HepG2 (cell line): ENCODE measurements around the gene ZC3H12A. TPM values are rescaled to one million over a fixed set of nuclear protein-coding genes. Genes with fewer than 3 reads are reported as not detected.

Experiments
- ATAC-seq: fragments of 200-7000 bp; cut with Tn5 transposase; 3 replicates; pipeline ENCODE4 v1.9.1; 2020; ENCODE audit warnings: mild to moderate bottlenecking, moderate library complexity
- BruUV-seq: library from RNA; stranded (reverse); fragments of 400-500 nt; replicated peaks from 2 replicates; lab custom pipeline; 2021; lab: Mats Ljungman, UMichigan
- CTCF ChIA-PET: fragments of 300-600 bp; formaldehyde crosslinking; extraction: SDS; loops from one replicate; lab custom pipeline; 2021; ENCODE audit warnings: low total read pairs, inconsistent platforms, low intra/inter-chr PET ratio; lab: Yijun Ruan, JAX
- POLR2A ChIA-PET: fragments of 350-600 bp; sonication (Branson Sonifier 250); formaldehyde crosslinking; loops from one replicate; lab custom pipeline; 2020; ENCODE audit warnings: antibody characterized with exemption, inconsistent platforms; lab: Yijun Ruan, JAX
- DNase-seq: peaks from one replicate; pipeline ENCODE4 v3.0.0-alpha.2; 2015; ENCODE audit warnings: low spot score
- FAIRE-seq: peaks from 3 replicates; lab custom pipeline; 2011; peaks lifted over from hg19 to GRCh38; lab: Jason Lieb, UNC
- H2AFZ ChIP-seq: one replicate; pipeline ENCODE4 v1.6.1; 2011; ENCODE audit warnings: low read length, inconsistent platforms
- H3K27ac ChIP-seq: fragments of 300-600 bp; 3 replicates; pipeline ENCODE4 v1.8.0; 2011; ENCODE audit warnings: mixed run types, mild to moderate bottlenecking, mixed read lengths, low read length, inconsistent platforms; ENCODE audit not compliant: insufficient read depth; ENCODE audit errors: extremely low read length
- H3K27me3 ChIP-seq, 2 experiments: fragments of 200-600 bp in 1 of 2; 2 replicates in 1 of 2; 3 replicates in 1 of 2; pipeline versions ENCODE4 v1.6.0 to v1.8.0; 2011; ENCODE audit warnings: low read length in 2 of 2, mild to moderate bottlenecking in 2 of 2, moderate library complexity in 2 of 2, inconsistent platforms in 1 of 2; ENCODE audit not compliant: insufficient read depth in 2 of 2, control insufficient read depth in 1 of 2
- H3K36me3 ChIP-seq, 2 experiments: fragments of 200-600 bp in 1 of 2; replicated peaks in 1 of 2; 2 replicates in 1 of 2; 3 replicates in 1 of 2; pipeline versions ENCODE4 v1.5.1 to v1.8.0; 2011; ENCODE audit warnings: low read length in 2 of 2, inconsistent platforms in 1 of 2; ENCODE audit not compliant: insufficient read depth in 2 of 2, control insufficient read depth in 1 of 2
- H3K4me1 ChIP-seq: 2 replicates; pipeline ENCODE4 v1.5.1; 2012; ENCODE audit warnings: low read length, inconsistent platforms; ENCODE audit not compliant: insufficient read depth
- H3K4me2 ChIP-seq: 2 replicates; pipeline ENCODE4 v1.6.0; 2011; ENCODE audit warnings: low read depth, low read length, inconsistent platforms
- H3K4me3 ChIP-seq, 3 experiments: fragments of 200-600 bp in 1 of 3; sonication (generic), shearing (Covaris generic) in 1 of 3; replicated peaks in 1 of 3; 2 replicates each; pipeline ENCODE4 v1.5.1; 2011 to 2016; ENCODE audit warnings: low read length in 3 of 3, inconsistent platforms in 2 of 3, low read depth in 2 of 3, mild to moderate bottlenecking in 2 of 3, control low read depth in 1 of 3, mixed read lengths in 1 of 3; ENCODE audit not compliant: insufficient read depth in 1 of 3
- H3K79me2 ChIP-seq: one replicate; pipeline ENCODE4 v1.6.1; 2011; ENCODE audit warnings: low read length, inconsistent platforms; ENCODE audit not compliant: insufficient read depth
- H3K9ac ChIP-seq: 2 replicates; pipeline ENCODE4 v1.6.0; 2011; ENCODE audit warnings: mild to moderate bottlenecking, low read depth, low read length, inconsistent platforms; ENCODE audit not compliant: insufficient read depth
- H3K9me3 ChIP-seq: 2 replicates; pipeline ENCODE4 v1.5.1; 2012; ENCODE audit warnings: mild to moderate bottlenecking, low read length
- H4K20me1 ChIP-seq: 2 replicates; pipeline ENCODE4 v1.6.0; 2011; ENCODE audit warnings: inconsistent platforms, mild to moderate bottlenecking, low read length, moderate library complexity; ENCODE audit not compliant: insufficient read depth
- CTCF ChIP-seq: sonication (generic); formaldehyde crosslinking; IDR thresholded peaks from 2 replicates; pipeline ENCODE4 v1.5.0; 2020; ENCODE audit warnings: mild to moderate bottlenecking, missing genetic modification reagents, moderate library complexity
- EED ChIP-seq: sonication (generic); formaldehyde crosslinking; IDR thresholded peaks from 2 replicates; pipeline ENCODE4 v1.5.0; 2020; ENCODE audit warnings: mild to moderate bottlenecking, missing genetic modification reagents
- HNRNPK ChIP-seq: fragments of 200-400 bp; formaldehyde crosslinking; IDR thresholded peaks from 2 replicates; pipeline ENCODE4 v1.6.1; 2018; ENCODE audit warnings: low read length, low read depth, moderate library complexity, mild to moderate bottlenecking; ENCODE audit not compliant: poor library complexity, severe bottlenecking
- HNRNPUL1 ChIP-seq: fragments of 200-400 bp; formaldehyde crosslinking; IDR thresholded peaks from 2 replicates; pipeline ENCODE4 v1.6.1; 2017; ENCODE audit warnings: low read depth, mild to moderate bottlenecking, low read length, moderate library complexity
- NFE2L1 ChIP-seq: sonication (generic); formaldehyde crosslinking; IDR thresholded peaks from 2 replicates; pipeline ENCODE4 v1.4.0; 2020; ENCODE audit warnings: missing genetic modification reagents, mild to moderate bottlenecking, borderline replicate concordance
- NFIB ChIP-seq: sonication (generic); formaldehyde crosslinking; IDR thresholded peaks from 2 replicates; pipeline ENCODE4 v1.9.0; 2021; ENCODE audit warnings: missing genetic modification reagents, mild to moderate bottlenecking, borderline replicate concordance
- SAP130 ChIP-seq: IDR thresholded peaks from 2 replicates; pipeline ENCODE4 v1.6.1; 2016; ENCODE audit warnings: low read depth
- SP1 ChIP-seq, 2 experiments: fragments of 450-650 bp in 1 of 2; sonication (generic) in 1 of 2; formaldehyde crosslinking in 1 of 2; IDR thresholded peaks; 2 replicates each; pipeline versions ENCODE4 v1.4.0 to v1.6.1; 2016 to 2020; ENCODE audit warnings: missing genetic modification reagents in 1 of 2
- WIZ ChIP-seq: sonication (generic); formaldehyde crosslinking; IDR thresholded peaks from 2 replicates; pipeline ENCODE4 v1.5.1; 2020; ENCODE audit warnings: mild to moderate bottlenecking, missing genetic modification reagents
- XRCC5 ChIP-seq: fragments of 200-400 bp; formaldehyde crosslinking; optimal IDR thresholded peaks from 2 replicates; pipeline ENCODE3; 2017; ENCODE audit warnings: mild to moderate bottlenecking, low read length
- ZNF142 ChIP-seq: sonication (generic); formaldehyde crosslinking; IDR thresholded peaks from 2 replicates; pipeline ENCODE4 v1.4.0; 2020; ENCODE audit warnings: missing genetic modification reagents
- ZNF20 ChIP-seq: sonication (generic); formaldehyde crosslinking; IDR thresholded peaks from 2 replicates; pipeline ENCODE4 v1.4.0; 2020; ENCODE audit warnings: mild to moderate bottlenecking, moderate library complexity, missing genetic modification reagents
- ZNF629 ChIP-seq: sonication (generic); formaldehyde crosslinking; conservative IDR thresholded peaks from 2 replicates; pipeline ENCODE4 v1.5.0; 2020; ENCODE audit warnings: missing genetic modification reagents
- ZNF776 ChIP-seq: sonication (generic); formaldehyde crosslinking; IDR thresholded peaks from 2 replicates; pipeline ENCODE4 v1.4.0; 2020; ENCODE audit warnings: mild to moderate bottlenecking, missing genetic modification reagents
- WGBS: methylation state at CpG from one replicate; pipeline ENCODE4 v1.1.6; 2017; ENCODE audit warnings: low lambda C conversion rate; 5-methylcytosine and 5-hydroxymethylcytosine counted together
- in situ Hi-C: cut with HindIII; loops from 2 replicates; pipeline ENCODE4 v1.10.0; 2017; ENCODE audit warnings: low pct_unique_long_range_greater_than_20kb; ENCODE audit not compliant: extremely low pct_ligation_motif_present
- intact Hi-C: fragments of 100-400 bp; cut with micrococcal nuclease; formaldehyde crosslinking; loops from one replicate; pipeline ENCODE4 v1.10.0; 2022; ENCODE audit not compliant: unreplicated experiment
- polyA plus RNA-seq, 8 experiments: library from polyadenylated mRNA; depleted of rRNA in 3 of 8; stranded (reverse) in 7 of 8; unstranded in 1 of 8; fragments of >200 nt; fragmentation: Illumina TruSeq in 4 of 8; extraction: Trizol in 4 of 8; gene quantifications; 2 replicates each; pipeline versions ENCODE4 v1.2.1 to v1.2.3, GENCODE V29; 2011 to 2016; ENCODE audit warnings: low read depth in 4 of 8, missing spikeins in 1 of 8, mixed read lengths in 1 of 8; ENCODE audit not compliant: insufficient read depth in 1 of 8
- total RNA-seq, 5 experiments: library from RNA; depleted of rRNA; stranded (reverse); fragments of >200 nt; fragmentation: Illumina TruSeq; extraction: Trizol; gene quantifications; 2 replicates each; pipeline ENCODE4 v1.2.3, GENCODE V29; 2016; ENCODE audit warnings: low read depth in 1 of 5
- TF ChIP-seq, protein P1 (sequence below): sonication (generic); formaldehyde crosslinking; conservative IDR thresholded peaks from 2 replicates; pipeline ENCODE4 v1.4.0; 2020; ENCODE audit warnings: missing genetic modification reagents

Gene ZC3H12A
- total and polyA plus RNA-seq, 2 of the 13 experiments (the other 11 are each of a cell fraction or from before 2014, with no cell fraction given), result 6.8 to 13.3 TPM

DNA sequence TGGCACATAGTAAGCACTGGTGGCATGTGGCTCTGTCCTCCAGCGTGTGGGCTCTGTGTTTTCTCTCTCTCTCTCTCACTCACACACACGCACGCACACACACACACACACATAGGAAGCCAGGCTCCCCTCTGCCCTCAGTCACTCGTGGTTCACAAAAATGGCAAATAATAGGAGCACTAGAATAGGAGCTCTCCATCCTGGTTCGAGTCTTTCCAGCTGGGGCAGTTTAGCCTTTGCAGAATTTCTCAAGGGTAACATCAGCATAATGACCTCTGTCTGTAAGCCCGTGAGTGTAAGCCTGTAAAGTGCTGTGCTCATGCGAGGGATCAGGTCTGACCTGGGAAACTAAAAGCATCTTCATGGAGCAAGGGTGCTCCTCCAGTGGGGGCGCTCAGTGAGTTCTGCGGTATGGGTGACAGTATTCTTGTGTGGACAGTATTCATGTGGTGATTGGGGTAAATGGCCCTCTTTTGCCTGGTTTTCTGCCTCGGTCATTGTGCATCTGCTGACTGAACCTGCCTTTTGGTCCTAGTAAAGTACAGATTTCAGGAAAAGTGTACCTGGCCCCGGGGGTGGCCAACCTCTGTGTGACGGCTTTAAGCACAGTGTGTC lies 842 bp upstream of the ZC3H12A start:
- Histone ChIP-seq H2AFZ (no peak overlapping the region), H3K9ac (peak overlapping the region; percentile 67), H3K4me2 (peak overlapping the region; percentile 97), H3K4me1 (peaks cover 75% of the 10 kb centered on the region), H3K27ac (peak overlapping the region; percentile 25), H3K27me3 (no peaks in the 10 kb centered on the region; a peak in 1 of 5 replicates), H3K9me3 (no peaks in the 10 kb centered on the region), H3K4me3 (peak overlapping the region; percentile 51 to 85 (median 70)), H3K36me3 (no peaks in the 10 kb centered on the region; a peak in 2 of 5 replicates), H3K79me2 (peaks cover 39% of the 10 kb centered on the region), H4K20me1 (peaks cover 17% of the 10 kb centered on the region; the same call in 1 of the 2 replicates)
- in situ Hi-C loops, result no loop called here
- no peak for DNase-seq
- WGBS, result 15% methylated on average over 10 of the region's 12 CpGs
- no peak for FAIRE-seq
- intact Hi-C loops, result loop anchor here (10.0 kb wide), 1 partner anchor 221 kb away; the partner anchor contains the start of gene CDCA8
- POLR2A ChIA-PET, result interaction anchor here (0.5 to 6.1 kb wide), 11 partner anchors 9 to 1010 kb away, joined by 3 to 57 read pairs (median 6); partner anchors contain the start of genes MEAF6 and MRPS15
- CTCF ChIA-PET, result no interaction called here
- peak; percentile 15 for ATAC-seq
- TSS peak; percentile 57 for BruUV-seq
- TF ChIP-seq ZNF776 (CRISPR knock-in tag) (no peak), WIZ (CRISPR knock-in tag) (no peak), NFE2L1 (CRISPR knock-in tag) (no peak), HNRNPUL1 (no peak), NFIB (no peak), XRCC5 (peak; percentile 6), EED (no peak), CTCF (CRISPR knock-in tag) (0 out of 2 replicates have a peak, but pooled peaks have one; percentile 22), SAP130 (CRISPR knock-in tag) (no peak), SP1 (IDR thresholded peaks at IDR 0.05) (no peak), SP1 (CRISPR knock-in tag; IDR thresholded peaks at IDR 0.05) (no peak), ZNF142 (no peak), ZNF20 (no peak), HNRNPK (no peak), ZNF629 (CRISPR knock-in tag) (no peak; the same call in 1 of the 2 replicates)
- TF ChIP-seq, protein P1, sequence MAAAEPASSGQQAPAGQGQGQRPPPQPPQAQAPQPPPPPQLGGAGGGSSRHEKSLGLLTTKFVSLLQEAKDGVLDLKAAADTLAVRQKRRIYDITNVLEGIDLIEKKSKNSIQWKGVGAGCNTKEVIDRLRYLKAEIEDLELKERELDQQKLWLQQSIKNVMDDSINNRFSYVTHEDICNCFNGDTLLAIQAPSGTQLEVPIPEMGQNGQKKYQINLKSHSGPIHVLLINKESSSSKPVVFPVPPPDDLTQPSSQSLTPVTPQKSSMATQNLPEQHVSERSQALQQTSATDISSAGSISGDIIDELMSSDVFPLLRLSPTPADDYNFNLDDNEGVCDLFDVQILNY, result no peak
